NCI-H526 (cell line): Measurements from ENCODE around the gene DDX20.
"Not testable (repeated sequence)": the region's sequence is repeated elsewhere in the genome, so short reads cannot be mapped to it uniquely, and the experiment has no call there.

Source experiments
- DNase-seq, 2 experiments: peaks; one replicate each; lab custom pipeline; 2025; lab: John Stamatoyannopoulos, UW

DDX20 gene

GRCh38 chr1:111789666-111790316 is 34.1 kb downstream of the DDX20 start:
- peak in 1 of 2 experiments; percentile 7 for DNase-seq

DNA sequence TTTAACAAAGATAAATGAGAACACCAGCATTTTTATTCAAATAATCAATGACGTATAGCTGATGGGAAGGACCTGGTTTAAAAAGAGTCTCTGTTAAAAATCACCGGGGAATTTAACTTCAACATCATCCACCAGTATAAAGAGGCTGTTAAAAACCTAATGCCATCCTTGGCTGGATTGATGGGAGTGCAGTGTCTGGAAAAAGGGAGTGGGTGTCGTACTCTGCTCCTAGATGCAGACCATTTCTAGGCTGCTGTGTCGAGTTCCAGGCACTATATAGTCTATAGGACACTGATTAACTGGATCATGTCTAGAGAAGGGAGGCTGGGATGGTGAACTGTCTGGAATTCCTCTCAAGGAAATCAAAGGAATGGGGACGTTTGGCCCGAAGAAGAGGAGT is 36.1 kb downstream of the DDX20 start:
- no peak for DNase-seq

DNA sequence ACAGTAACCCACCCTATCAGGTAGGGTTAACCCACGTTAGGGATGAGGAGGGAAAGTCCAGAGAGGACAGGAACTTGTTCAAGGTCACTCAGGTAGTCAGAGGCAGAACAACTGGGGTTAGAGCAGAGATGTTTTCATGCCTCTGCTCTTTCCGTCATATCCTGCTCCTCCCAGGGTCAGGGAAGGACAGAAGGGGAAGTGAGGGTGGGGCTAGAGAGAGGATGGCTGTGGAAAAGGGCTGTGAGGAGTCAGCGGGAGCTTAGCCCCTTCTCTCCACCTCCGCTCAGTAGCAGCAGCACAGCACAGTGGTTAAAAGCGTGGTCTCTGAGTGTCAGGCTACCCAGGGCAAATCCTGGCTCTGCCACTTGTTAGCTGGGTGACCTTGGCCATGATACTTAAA is 36.5 kb downstream of the DDX20 start:
- no peak for DNase-seq

GRCh38 chr1:111793923-111794322 is 38.2 kb downstream of the DDX20 start:
- DNase-seq: no peak

GRCh38 chr1:111795401-111795800 is 39.7 kb downstream of the DDX20 start:
- DNase-seq: no peak

GRCh38 chr1:111798580-111798979 is 42.9 kb downstream of the DDX20 start:
- no peak for DNase-seq

DNA sequence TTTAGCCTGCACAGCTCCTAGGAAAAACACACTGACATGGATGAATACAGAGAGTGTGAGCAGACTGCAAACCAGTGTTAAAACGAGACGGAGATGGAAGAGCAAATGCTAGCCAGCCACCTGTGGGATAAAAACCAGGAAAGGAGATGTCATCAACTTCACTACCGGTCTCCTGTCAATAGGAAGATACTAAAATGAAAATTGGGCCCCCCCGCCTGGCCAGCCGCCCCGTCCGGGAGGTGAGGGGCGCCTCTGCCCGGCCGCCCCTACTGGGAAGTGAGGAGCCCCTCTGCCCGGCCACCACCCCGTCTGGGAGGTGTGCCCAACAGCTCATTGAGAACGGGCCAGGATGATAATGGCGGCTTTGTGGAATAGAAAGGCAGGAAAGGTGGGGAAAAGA is 44.0 kb downstream of the DDX20 start:
- DNase-seq: not testable (repeated sequence)

- DNase-seq: no peak
Observed at GRCh38 chr1:111801071-111801850, 45.6 kb downstream of the DDX20 start.

GRCh38 chr1:111802110-111802509 is 46.4 kb downstream of the DDX20 start:
- DNase-seq: no peak

DNA sequence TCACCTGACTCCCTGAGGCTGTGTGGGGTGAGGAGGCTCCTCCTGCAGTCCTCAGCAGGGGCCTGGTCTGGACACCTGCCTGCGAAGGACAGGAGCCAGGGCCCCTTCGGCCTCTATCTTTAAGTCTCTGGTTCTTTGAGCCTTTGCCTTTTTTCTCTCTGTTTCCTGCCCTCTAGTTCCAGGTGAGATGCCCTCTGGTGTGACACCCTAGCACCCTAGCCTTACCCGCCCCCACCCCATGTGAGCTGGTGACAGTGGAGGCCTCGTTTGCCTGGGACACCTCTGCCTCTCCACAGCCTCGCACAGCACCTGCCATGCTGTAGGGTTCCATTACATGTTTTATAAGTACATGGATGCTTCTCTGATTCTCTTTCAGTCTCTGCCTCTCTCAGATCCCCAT is 47.3 kb downstream of the DDX20 start:
- DNase-seq: no peak

GRCh38 chr1:111803951-111804350 is 48.2 kb downstream of the DDX20 start:
- no peak for DNase-seq

GRCh38 chr1:111804776-111805175 is 49.1 kb downstream of the DDX20 start:
- DNase-seq: peak in 1 of 2 experiments; percentile 16

- no peak for DNase-seq
Observed at GRCh38 chr1:111805251-111805650, 49.5 kb downstream of the DDX20 start.

DNA sequence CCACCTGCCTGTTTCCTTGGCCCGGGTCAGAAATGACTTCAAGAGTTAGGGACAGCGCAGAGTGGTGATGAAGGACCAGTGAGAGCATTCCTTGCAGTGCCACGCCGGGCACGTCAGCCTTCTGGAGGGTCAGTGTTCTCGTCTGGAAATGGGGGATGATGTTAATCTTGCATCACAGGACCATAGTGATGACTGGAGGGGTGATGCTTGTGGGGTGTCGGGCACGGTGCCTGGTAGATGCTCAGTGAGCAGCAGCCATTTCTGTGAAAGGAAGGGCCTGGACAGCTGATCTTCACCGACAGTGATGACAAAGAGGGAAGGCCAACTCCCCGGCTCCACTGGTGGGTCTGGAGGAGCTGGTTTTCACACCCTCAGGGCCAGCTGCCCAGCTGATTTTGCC is 56.2 kb downstream of the DDX20 start:
- no peak for DNase-seq

GRCh38 chr1:111812306-111812705 is 56.6 kb downstream of the DDX20 start:
- DNase-seq: no peak

- peak in 1 of 2 experiments; percentile 18 for DNase-seq
Observed at GRCh38 chr1:111813440-111814304, 58.0 kb downstream of the DDX20 start.

- no peak for DNase-seq
Observed at GRCh38 chr1:111814305-111814628, 58.6 kb downstream of the DDX20 start.

DNA sequence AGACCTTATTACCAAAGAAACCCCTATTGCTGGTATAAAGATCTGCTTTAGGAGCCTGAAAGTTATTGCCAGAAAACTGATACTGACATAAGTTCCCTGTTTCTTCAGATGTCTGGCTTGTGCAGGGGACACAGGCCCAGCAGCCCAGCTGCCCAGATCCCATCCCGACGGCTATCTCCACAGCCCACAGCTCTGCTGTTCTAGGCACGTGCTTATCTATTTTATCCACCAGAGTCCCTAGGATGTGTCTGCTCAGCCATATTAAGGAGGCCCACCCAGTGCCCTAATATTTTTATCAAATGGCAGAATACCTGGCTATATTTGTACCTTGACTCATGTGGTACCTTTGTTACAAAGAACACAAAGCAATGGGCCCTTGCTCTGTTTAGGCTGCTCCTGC is 58.9 kb downstream of the DDX20 start:
- no peak for DNase-seq
